Neural crest cell (in vitro differentiated cells): ENCODE measurements around the gene RBMS3. TPM values are rescaled to one million over a fixed set of nuclear protein-coding genes. Genes with fewer than 3 reads are reported as not detected.

ENCODE experiments used
- DNase-seq: peaks from one replicate; pipeline ENCODE4 v3.0.0; 2021; ENCODE audit warnings: low read depth, mixed read lengths, low spot score
- H3K27ac Mint-ChIP-seq: one replicate; pipeline ENCODE4 v1.8.0; 2021; ENCODE audit warnings: mild to moderate bottlenecking, mixed read lengths; ENCODE audit not compliant: unreplicated experiment
- H3K27me3 Mint-ChIP-seq: 2 replicates; pipeline ENCODE4 v1.8.0; 2021; ENCODE audit warnings: low read depth, mild to moderate bottlenecking, mixed read lengths
- H3K36me3 Mint-ChIP-seq: 2 replicates; pipeline ENCODE4 v1.8.0; 2021; ENCODE audit warnings: low read depth, mild to moderate bottlenecking, mixed read lengths
- H3K4me1 Mint-ChIP-seq: 2 replicates; pipeline ENCODE4 v1.8.0; 2021; ENCODE audit warnings: mixed read lengths
- H3K4me3 Mint-ChIP-seq: one replicate; pipeline ENCODE4 v1.8.0; 2021; ENCODE audit warnings: mild to moderate bottlenecking, mixed read lengths
- H3K9me3 Mint-ChIP-seq: 2 replicates; pipeline ENCODE4 v1.8.0; 2021; ENCODE audit warnings: mixed read lengths
- CTCF ChIP-seq: fragments of 200-600 bp; sonication (generic); conservative IDR thresholded peaks from 2 replicates; pipeline ENCODE4 v1.5.0; 2021; ENCODE audit warnings: antibody characterized with exemption, mild to moderate bottlenecking
- total RNA-seq: library from RNA; stranded (reverse); gene quantifications from 2 replicates; pipeline ENCODE4 v1.2.1, GENCODE V29; 2021

The RBMS3 gene
- total RNA-seq, 1 donor from 2014 or later: 35.4 TPM

DNA sequence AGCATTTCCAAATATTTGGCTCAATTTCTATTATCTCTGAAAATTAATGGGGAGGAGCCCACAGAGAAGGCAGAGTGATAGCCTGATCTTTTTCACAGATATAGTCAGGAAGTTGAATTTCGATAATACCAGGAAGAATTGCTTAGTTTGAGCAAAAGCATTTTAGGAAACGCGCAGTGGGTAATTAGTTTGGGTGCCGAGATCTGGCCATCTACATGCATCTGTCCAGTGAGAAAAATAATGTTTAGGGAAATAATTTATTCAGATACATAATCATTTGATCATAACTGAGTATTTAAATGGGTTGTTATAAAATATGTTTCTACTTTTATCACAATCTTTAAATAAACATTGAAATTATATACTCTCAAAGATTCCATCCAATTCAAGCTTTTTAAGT, 653.9 kb downstream of the RBMS3 start:
- Mint-ChIP-seq H3K27ac (no peak overlapping the region), H3K4me3 (no peak overlapping the region), H3K36me3 (peaks cover 4% of the 10 kb centered on the region), H3K4me1 (peaks cover 15% of the 10 kb centered on the region), H3K27me3 (no peaks in the 10 kb centered on the region), H3K9me3 (peaks cover under 1% of the 10 kb centered on the region)
- DNase-seq: no peak
- TF ChIP-seq CTCF: no peak

DNA sequence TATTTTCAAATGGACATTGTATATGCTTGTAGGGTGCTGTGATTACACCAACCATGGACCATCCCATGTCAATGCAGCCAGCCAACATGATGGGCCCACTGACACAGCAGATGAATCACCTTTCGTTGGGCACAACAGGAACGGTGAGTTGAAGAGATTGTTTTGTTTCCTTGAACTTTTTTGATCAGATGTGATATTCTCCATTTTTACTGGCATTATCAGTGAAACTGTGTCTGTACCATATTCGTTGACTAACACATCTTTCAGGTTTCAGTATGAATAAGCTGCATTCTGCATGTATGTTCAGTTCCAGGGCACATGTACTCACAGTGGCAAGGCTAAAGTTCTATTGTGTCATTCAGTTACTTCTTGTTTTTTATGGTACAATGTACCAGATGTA, 655.2 kb downstream of the RBMS3 start:
- no peaks in the 10 kb centered on the region for H3K27me3 Mint-ChIP-seq
- no peak overlapping the region for H3K4me3 Mint-ChIP-seq
- H3K36me3 Mint-ChIP-seq: peaks cover 7% of the 10 kb centered on the region
- H3K4me1 Mint-ChIP-seq: peaks cover 19% of the 10 kb centered on the region
- no peak overlapping the region for H3K27ac Mint-ChIP-seq
- no peak for DNase-seq
- TF ChIP-seq CTCF: no peak
- peaks cover 2% of the 10 kb centered on the region for H3K9me3 Mint-ChIP-seq

DNA sequence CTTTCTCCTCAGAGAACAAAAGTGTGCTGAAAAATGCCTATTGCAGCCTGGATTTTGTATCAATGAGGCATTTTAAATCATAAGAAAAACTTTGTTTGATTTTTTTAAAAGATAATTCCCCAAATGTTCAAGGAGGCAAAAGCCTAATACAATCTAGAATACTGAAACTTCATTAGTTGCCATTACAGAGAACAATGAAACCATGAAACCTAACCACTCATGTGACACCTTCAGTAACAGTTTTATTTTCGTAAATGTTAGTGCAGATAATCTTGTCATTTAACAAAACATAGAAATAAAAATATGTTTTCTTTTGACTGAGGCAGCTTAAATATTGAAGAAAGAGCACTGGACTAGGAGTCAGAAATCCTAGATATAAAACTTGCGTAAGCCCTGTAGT, 655.9 kb downstream of the RBMS3 start:
- no peak for TF ChIP-seq CTCF
- H3K4me3 Mint-ChIP-seq: no peak overlapping the region
- peaks cover 19% of the 10 kb centered on the region for H3K4me1 Mint-ChIP-seq
- H3K36me3 Mint-ChIP-seq: peaks cover 7% of the 10 kb centered on the region
- H3K27ac Mint-ChIP-seq: no peak overlapping the region
- H3K27me3 Mint-ChIP-seq: no peaks in the 10 kb centered on the region
- DNase-seq: no peak
- peaks cover 2% of the 10 kb centered on the region for H3K9me3 Mint-ChIP-seq

- Mint-ChIP-seq H3K4me3 (no peak overlapping the region), H3K27ac (no peak overlapping the region)
- no peak for TF ChIP-seq CTCF
These were observed 656.3 kb downstream of the RBMS3 start for GRCh38 chr3:29937185-29937584.

DNA sequence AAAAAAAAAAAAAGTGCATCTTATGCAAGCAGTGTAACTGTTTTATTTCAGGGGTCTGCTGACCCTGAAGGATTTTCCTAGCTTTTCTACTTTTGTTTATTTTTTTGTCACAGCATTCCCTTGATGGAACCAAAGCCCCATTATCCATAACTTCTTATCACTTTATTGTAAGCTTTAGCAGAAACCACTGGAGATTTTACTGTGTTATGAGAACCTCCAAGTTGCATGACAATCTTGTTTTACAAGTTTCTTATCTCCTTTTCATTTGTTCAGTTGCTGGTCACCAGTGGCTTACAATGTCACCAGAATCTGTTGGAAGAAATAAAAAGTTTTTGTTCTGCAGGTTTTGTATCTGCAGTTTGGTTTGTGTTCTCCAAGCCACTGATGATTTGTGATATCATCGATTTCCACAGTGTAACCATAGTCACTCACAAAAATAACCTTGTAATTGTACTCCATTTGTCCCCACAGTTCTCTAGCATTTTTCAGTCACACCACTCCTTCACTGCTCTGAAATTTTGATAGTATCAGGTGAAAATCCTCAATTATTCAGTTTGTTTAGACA, 660.0 kb downstream of the RBMS3 start:
- Mint-ChIP-seq H3K36me3 (peaks cover 7% of the 10 kb centered on the region), H3K27ac (no peak overlapping the region), H3K4me1 (peaks cover 5% of the 10 kb centered on the region), H3K9me3 (peaks cover 2% of the 10 kb centered on the region), H3K27me3 (no peaks in the 10 kb centered on the region), H3K4me3 (no peak overlapping the region)
- no peak for TF ChIP-seq CTCF
- no peak for DNase-seq

More at GRCh38 chr3:29937185-29937584, 656.3 kb downstream of the RBMS3 start:
- Mint-ChIP-seq H3K36me3 (peaks cover 7% of the 10 kb centered on the region), H3K4me1 (peaks cover 19% of the 10 kb centered on the region), H3K9me3 (peaks cover 2% of the 10 kb centered on the region), H3K27me3 (no peaks in the 10 kb centered on the region)
- no peak for DNase-seq
